OCI-LY1 (cell line): Measurements from ENCODE around the gene FAM181B.

ENCODE experiments used
- H2AFZ ChIP-seq: fragments of 200-600 bp; sonication (generic), shearing (Covaris generic); 2 replicates; pipeline ENCODE4 v1.6.0; 2014; ENCODE audit warnings: antibody characterized with exemption, mild to moderate bottlenecking, low read length
- H3F3A ChIP-seq: fragments of 200-600 bp; sonication (generic), shearing (Covaris generic); 2 replicates; pipeline ENCODE4 v1.6.0; 2014; ENCODE audit warnings: mild to moderate bottlenecking, antibody characterized with exemption, low read length, moderate library complexity; ENCODE audit not compliant: insufficient read depth
- H3K27ac ChIP-seq: fragments of 200-600 bp; sonication (generic); 2 replicates; pipeline ENCODE4 v1.5.1; 2014; ENCODE audit warnings: low read length, mixed run types, mild to moderate bottlenecking, low read depth; ENCODE audit not compliant: poor library complexity, severe bottlenecking
- H3K27me3 ChIP-seq: fragments of 200-600 bp; sonication (generic); 2 replicates; pipeline ENCODE4 v1.6.0; 2014; ENCODE audit warnings: antibody characterized with exemption, mild to moderate bottlenecking, low read length, moderate library complexity; ENCODE audit not compliant: insufficient read depth
- H3K36me3 ChIP-seq: fragments of 200-600 bp; sonication (generic); 2 replicates; pipeline ENCODE4 v1.6.1; 2014; ENCODE audit warnings: mild to moderate bottlenecking, antibody characterized with exemption, low read length, moderate library complexity, mixed read lengths; ENCODE audit not compliant: insufficient read depth
- H3K4me1 ChIP-seq: fragments of 200-600 bp; sonication (generic); 2 replicates; pipeline ENCODE4 v1.5.1; 2014; ENCODE audit warnings: mild to moderate bottlenecking, low read length, moderate library complexity; ENCODE audit not compliant: insufficient read depth, severe bottlenecking
- H3K4me2 ChIP-seq: fragments of 200-600 bp; sonication (generic), shearing (Covaris generic); 2 replicates; pipeline ENCODE4 v1.6.1; 2014; ENCODE audit warnings: low read length
- H3K4me3 ChIP-seq: fragments of 200-600 bp; sonication (generic); 2 replicates; pipeline ENCODE4 v1.5.1; 2014; ENCODE audit warnings: low read length, low read depth, mild to moderate bottlenecking, mixed read lengths; ENCODE audit not compliant: poor library complexity, severe bottlenecking
- H3K79me2 ChIP-seq: fragments of 200-600 bp; shearing (Covaris generic); 2 replicates; pipeline ENCODE4 v1.6.1; 2016; ENCODE audit warnings: mixed run types, low read length, mixed read lengths; ENCODE audit not compliant: insufficient read depth
- H3K9ac ChIP-seq: fragments of 200-600 bp; sonication (generic), shearing (Covaris generic); 2 replicates; pipeline ENCODE4 v1.6.1; 2014; ENCODE audit warnings: mild to moderate bottlenecking, low read length, mixed read lengths
- H3K9me2 ChIP-seq: fragments of 200-600 bp; sonication (generic), shearing (Covaris generic); 2 replicates; pipeline ENCODE4 v1.6.1; 2014; ENCODE audit warnings: low read depth, mild to moderate bottlenecking, low read length, mixed read lengths
- H3K9me3 ChIP-seq: fragments of 200-600 bp; shearing (Covaris generic); 2 replicates; pipeline ENCODE4 v1.6.1; 2014; ENCODE audit warnings: low read length, mixed read lengths
- H4K20me1 ChIP-seq: fragments of 200-600 bp; sonication (generic), shearing (Covaris generic); 2 replicates; pipeline ENCODE4 v1.6.0; 2016; ENCODE audit warnings: mild to moderate bottlenecking, low read length; ENCODE audit not compliant: insufficient read depth
- CTCF ChIP-seq: fragments of 200-600 bp; sonication (generic), shearing (Covaris generic); IDR thresholded peaks from 2 replicates; pipeline ENCODE4 v1.5.1; 2017; ENCODE audit warnings: mild to moderate bottlenecking, antibody characterized with exemption, low read length, moderate library complexity, mixed read lengths
- EZH2 ChIP-seq: fragments of 200-600 bp; sonication (generic), shearing (Covaris generic); IDR thresholded peaks from 2 replicates; pipeline ENCODE4 v1.8.0; 2017; ENCODE audit warnings: borderline replicate concordance, mixed run types, mild to moderate bottlenecking, antibody characterized with exemption, low read length, moderate library complexity, mixed read lengths

FAM181B gene

DNA sequence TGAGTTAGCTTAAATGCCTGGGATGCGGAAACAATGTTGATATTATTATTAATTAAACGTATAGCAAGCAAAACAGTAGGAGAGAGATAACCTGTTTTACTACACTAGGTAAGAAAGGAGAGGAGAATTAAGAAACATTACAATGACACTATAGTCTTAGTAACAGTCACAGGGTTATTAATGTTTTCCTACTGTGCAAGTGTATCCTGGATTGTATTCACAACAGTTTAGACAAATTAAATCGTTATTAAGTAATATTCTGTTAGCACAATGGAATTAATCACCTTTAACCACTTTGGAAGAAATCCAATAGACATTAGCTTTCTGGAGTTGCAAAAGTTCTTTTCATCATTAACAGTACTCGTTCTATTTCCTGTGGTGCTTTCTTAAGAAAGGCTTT, 3.4 kb downstream of the FAM181B start:
- TF ChIP-seq EZH2 (no peak), CTCF (no peak)
- Histone ChIP-seq H3K36me3 (no peaks in the 10 kb centered on the region), H3K9me2 (no peaks in the 10 kb centered on the region), H3K79me2 (no peaks in the 10 kb centered on the region), H3K27ac (no peak overlapping the region), H3K4me3 (no peak overlapping the region), H4K20me1 (no peaks in the 10 kb centered on the region), H3K9ac (no peak overlapping the region), H3F3A (no peaks in the 10 kb centered on the region), H3K9me3 (no peaks in the 10 kb centered on the region), H3K27me3 (no peaks in the 10 kb centered on the region), H2AFZ (no peak overlapping the region), H3K4me2 (no peak overlapping the region), H3K4me1 (no peaks in the 10 kb centered on the region)

DNA sequence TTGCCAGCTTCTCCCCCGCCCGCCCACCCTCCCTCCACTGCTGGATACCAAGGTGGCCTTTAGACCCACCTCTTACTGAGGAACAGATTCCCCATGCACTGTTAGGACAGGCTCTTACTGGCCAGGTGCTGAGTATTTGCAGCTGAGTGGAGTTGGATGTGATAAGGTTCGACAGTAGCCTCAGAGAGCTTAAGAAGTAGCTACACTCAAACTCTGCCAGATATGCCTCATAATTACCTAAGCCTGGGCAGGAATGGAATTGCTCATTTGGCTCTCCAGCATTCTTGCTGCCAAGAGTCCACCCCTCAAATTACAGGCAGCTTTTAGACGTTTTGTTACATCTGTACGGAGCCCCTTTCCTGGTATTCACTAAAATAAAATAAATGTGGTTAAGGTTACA, 9.6 kb downstream of the FAM181B start:
- H3K4me2 ChIP-seq, result no peak overlapping the region
- H3K9ac ChIP-seq, result no peak overlapping the region
- no peak overlapping the region for H3K4me3 ChIP-seq
- H3K4me1 ChIP-seq, result no peaks in the 10 kb centered on the region
- no peaks in the 10 kb centered on the region for H3K36me3 ChIP-seq
- TF ChIP-seq CTCF, result no peak
- TF ChIP-seq EZH2, result no peak
- no peaks in the 10 kb centered on the region for H3K9me2 ChIP-seq
- no peaks in the 10 kb centered on the region for H3K27me3 ChIP-seq
- no peaks in the 10 kb centered on the region for H3F3A ChIP-seq
- H3K79me2 ChIP-seq, result no peaks in the 10 kb centered on the region
- H4K20me1 ChIP-seq, result no peaks in the 10 kb centered on the region
- H2AFZ ChIP-seq, result no peak overlapping the region
- no peaks in the 10 kb centered on the region for H3K9me3 ChIP-seq
- H3K27ac ChIP-seq, result no peak overlapping the region

- Histone ChIP-seq H3K9me2 (no peaks in the 10 kb centered on the region), H3K27me3 (no peaks in the 10 kb centered on the region), H4K20me1 (no peaks in the 10 kb centered on the region), H3K9ac (no peak overlapping the region), H2AFZ (no peak overlapping the region), H3K4me2 (no peak overlapping the region), H3K9me3 (no peaks in the 10 kb centered on the region), H3K79me2 (no peaks in the 10 kb centered on the region), H3F3A (no peaks in the 10 kb centered on the region), H3K4me1 (no peaks in the 10 kb centered on the region), H3K36me3 (no peaks in the 10 kb centered on the region), H3K4me3 (no peak overlapping the region), H3K27ac (no peak overlapping the region)
- TF ChIP-seq CTCF, result no peak
- no peak for TF ChIP-seq EZH2
These were observed 11.4 kb downstream of the FAM181B start for GRCh38 chr11:82722231-82722630.
